Pancreas (tissue), 10 donors: ENCODE results near the gene RERG. TPM values are rescaled to one million over a fixed set of nuclear protein-coding genes. Genes with fewer than 3 reads are reported as not detected.

Experiments
- ATAC-seq, 4 donors: fragments of 200-7000 bp; cut with Tn5 transposase; one replicate each; pipeline versions ENCODE4 v1.8.0 to v1.9.1; 2020; ENCODE audit warnings: mild to moderate bottlenecking in 4 of 4, moderate library complexity in 4 of 4
- DNase-seq, 6 donors: peaks; one replicate each; pipeline ENCODE4 v3.0.0-alpha.2; 2020
- FAIRE-seq: peaks from 2 replicates; lab custom pipeline; 2012; peaks lifted over from hg19 to GRCh38; lab: Jason Lieb, UNC
- H3K27ac ChIP-seq, 4 donors: fragments of 200-600 bp; sonication (generic); 1 replicate in 3 of 4; 2 replicates in 1 of 4; pipeline versions ENCODE4 v1.5.0 to v1.8.0; 2020
- H3K27me3 ChIP-seq, 4 donors: fragments of 200-600 bp; one replicate each; pipeline ENCODE4 v1.8.0; 2021
- H3K36me3 ChIP-seq, 3 donors: fragments of 200-600 bp; sonication (generic) in 1 of 3; one replicate each; pipeline versions ENCODE4 v1.5.0 to v1.8.0; 2020 to 2021
- H3K4me1 ChIP-seq, 3 donors: fragments of 200-600 bp; one replicate each; pipeline ENCODE4 v1.8.0; 2021
- H3K4me3 ChIP-seq, 4 donors: fragments of 200-600 bp; sonication (generic) in 2 of 4; one replicate each; pipeline versions ENCODE4 v1.5.0 to v1.8.0; 2020 to 2021
- H3K9me3 ChIP-seq, 4 donors: fragments of 200-600 bp; one replicate each; pipeline ENCODE4 v1.8.0; 2021
- CTCF ChIP-seq, 4 donors: fragments of 200-600 bp; sonication (generic) in 3 of 4; IDR thresholded peaks; one replicate each; pipeline versions ENCODE4 v1.5.0 to v1.8.0; 2021; ENCODE audit warnings: antibody characterized with exemption in 4 of 4
- WGBS, 2 donors: extraction: QIAGEN DNeasy Blood & Tissue Kit; methylation state at CpG; one replicate each; pipeline ENCODE4 v1.1.7; 2013; 5-methylcytosine and 5-hydroxymethylcytosine counted together
- intact Hi-C, 3 donors: fragments of 100-400 bp; cut with DNase I; formaldehyde crosslinking; loops; one replicate each; pipeline versions ENCODE4 v1.11.1 to v1.14.2; 2022
- polyA plus RNA-seq, 2 donors: library from polyadenylated mRNA; stranded (reverse); fragments of 200-250 nt; gene quantifications; one replicate each; pipeline ENCODE4 v1.2.3, GENCODE V29; 2013
- total RNA-seq, 6 donors: library from RNA; stranded (reverse); fragmentation: NEBNext Ultra II Directional in 4 of 6; extraction: Animal tissue kit (Norgen Biotek cat#: 25700) in 4 of 6; gene quantifications; one replicate each; pipeline versions ENCODE4 v1.2.1 to v1.2.4, GENCODE V29; 2021 to 2023
- donor health status: healthy with polysubstance abuse.
- donor health status: DM: no; HTN: no; CAD: no; lungs with moderate emphysema.
- donor health status: DM: no; HTN: no; CAD: no.
- donor health status: control.
- donor health status: control.
- donor health status: Bipolar disorder and iron deficiency.
- donor health status: DM: yes; HTN: yes; CAD: no.
- donor health status: DM: no; HTN: no; CAD: no.
- donor health status: DM: no; HTN: no; CAD: no.
- donor health status: DM: yes; HTN: yes; CAD: no.

Gene RERG
- total and polyA plus RNA-seq, 8 donors, result 2.0 to 10.4 (median 5.5) TPM

GRCh38 chr12:15143467-15143866, 77.8 kb downstream of the RERG start:
- no peaks in the 10 kb centered on the region for H3K27me3 ChIP-seq
- no peaks in the 10 kb centered on the region for H3K9me3 ChIP-seq
- no peak overlapping the region for H3K27ac ChIP-seq
- DNase-seq (no peak), FAIRE-seq (no peak), ATAC-seq (no peak)
- H3K4me3 ChIP-seq, result no peak overlapping the region
- no peak for TF ChIP-seq CTCF (IDR thresholded peaks at IDR 0.05)
- no peaks in the 10 kb centered on the region for H3K36me3 ChIP-seq
- peaks cover 0 to 8% (median 0%) of the 10 kb centered on the region in 3 donors for H3K4me1 ChIP-seq
- intact Hi-C loops, result loop anchor here in 1 of 3 donors (10.0 kb wide), 1 partner anchor 71 kb away; no protein-coding TSS in a partner anchor

- Histone ChIP-seq H3K4me1 (peaks cover 0 to 8% (median 0%) of the 10 kb centered on the region in 3 donors), H3K27me3 (no peaks in the 10 kb centered on the region), H3K36me3 (no peaks in the 10 kb centered on the region), H3K4me3 (no peak overlapping the region), H3K9me3 (no peaks in the 10 kb centered on the region), H3K27ac (no peak overlapping the region)
- FAIRE-seq (no peak), DNase-seq (no peak), ATAC-seq (no peak)
- no peak for TF ChIP-seq CTCF (IDR thresholded peaks at IDR 0.05)
- 89% methylated on average over 2 of the region's 2 CpGs for WGBS, 2 donors
- intact Hi-C loops, result loop anchor here in 1 of 3 donors (10.0 kb wide), 1 partner anchor 72 kb away; no protein-coding TSS in a partner anchor
Observed at GRCh38 chr12:15142711-15143110, 78.5 kb downstream of the RERG start.

- H3K4me3 ChIP-seq, result no peak overlapping the region
- no peak for DNase-seq
- TF ChIP-seq CTCF (IDR thresholded peaks at IDR 0.05), result no peak
- H3K9me3 ChIP-seq, result no peaks in the 10 kb centered on the region
- no peak overlapping the region for H3K27ac ChIP-seq
- FAIRE-seq, result peak; percentile 9
- no peaks in the 10 kb centered on the region for H3K4me1 ChIP-seq
- ATAC-seq, result no peak
- H3K36me3 ChIP-seq, result no peaks in the 10 kb centered on the region
- intact Hi-C loops, result no loop called here
- WGBS, 2 donors, result 65 to 77% methylated on average over 3 of the region's 3 CpGs
- no peaks in the 10 kb centered on the region for H3K27me3 ChIP-seq
Observed at GRCh38 chr12:15131431-15131830, 89.8 kb downstream of the RERG start.

- Histone ChIP-seq H3K27me3 (no peaks in the 10 kb centered on the region), H3K36me3 (no peaks in the 10 kb centered on the region), H3K27ac (no peak overlapping the region), H3K9me3 (no peaks in the 10 kb centered on the region), H3K4me3 (no peak overlapping the region), H3K4me1 (no peaks in the 10 kb centered on the region)
- intact Hi-C loops, result no loop called here
- TF ChIP-seq CTCF (IDR thresholded peaks at IDR 0.05), result no peak
- FAIRE-seq, result no peak
- ATAC-seq, result no peak
- no peak for DNase-seq
Observed at GRCh38 chr12:15130541-15130940, 90.7 kb downstream of the RERG start.

GRCh38 chr12:15123401-15123800, 97.8 kb downstream of the RERG start:
- intact Hi-C loops, result no loop called here
- TF ChIP-seq CTCF (IDR thresholded peaks at IDR 0.05), result no peak
- no peak for ATAC-seq

More at GRCh38 chr12:15123401-15123800, 97.8 kb downstream of the RERG start:
- no peak overlapping the region for H3K27ac ChIP-seq
- no peak for DNase-seq
- no peaks in the 10 kb centered on the region for H3K9me3 ChIP-seq
- H3K4me3 ChIP-seq, result no peak overlapping the region
- no peaks in the 10 kb centered on the region for H3K27me3 ChIP-seq
- no peaks in the 10 kb centered on the region for H3K36me3 ChIP-seq
- no peaks in the 10 kb centered on the region for H3K4me1 ChIP-seq
- FAIRE-seq, result peak; percentile 92
